H9 (cell line): ENCODE measurements around the gene CFAP157. TPM values are rescaled to one million over a fixed set of nuclear protein-coding genes. Genes with fewer than 3 reads are reported as not detected.

ENCODE experiments used
- DNase-seq: peaks from one replicate; pipeline ENCODE4 v3.0.0-alpha.2; 2017
- H2AFZ ChIP-seq: one replicate; pipeline ENCODE4 v1.6.1; 2013; ENCODE audit warnings: mild to moderate bottlenecking, low read length, control low read depth, moderate library complexity
- H2AK5ac ChIP-seq: 2 replicates; pipeline ENCODE4 v1.6.1; 2013; ENCODE audit warnings: low read length, control low read depth, mixed read lengths; ENCODE audit not compliant: insufficient read length
- H2BK120ac ChIP-seq: one replicate; pipeline ENCODE4 v1.6.1; 2013; ENCODE audit warnings: low read depth, mild to moderate bottlenecking, low read length, control low read depth, inconsistent platforms; ENCODE audit not compliant: poor library complexity, severe bottlenecking
- H2BK12ac ChIP-seq: 2 replicates; pipeline ENCODE4 v1.6.1; 2013; ENCODE audit warnings: low read length, control low read depth, mixed read lengths, low read depth; ENCODE audit not compliant: insufficient read length
- H2BK15ac ChIP-seq: 2 replicates; pipeline ENCODE4 v1.6.1; 2013; ENCODE audit warnings: low read depth, low read length, control low read depth
- H2BK20ac ChIP-seq: one replicate; pipeline ENCODE4 v1.6.1; 2013; ENCODE audit warnings: low read depth, mild to moderate bottlenecking, low read length, control low read depth, inconsistent platforms; ENCODE audit not compliant: poor library complexity, severe bottlenecking
- H2BK5ac ChIP-seq: 2 replicates; pipeline ENCODE4 v1.6.1; 2013; ENCODE audit warnings: low read length, control low read depth, mixed read lengths; ENCODE audit not compliant: insufficient read length
- H3K14ac ChIP-seq: 2 replicates; pipeline ENCODE4 v1.6.1; 2013; ENCODE audit warnings: low read length, control low read depth; ENCODE audit not compliant: insufficient read depth
- H3K18ac ChIP-seq: 2 replicates; pipeline ENCODE4 v1.6.1; 2013; ENCODE audit warnings: low read depth, mild to moderate bottlenecking, mixed read lengths, low read length, control low read depth; ENCODE audit not compliant: insufficient read length
- H3K23ac ChIP-seq: 2 replicates; pipeline ENCODE4 v1.6.1; 2013; ENCODE audit warnings: low read length, control low read depth, mixed read lengths, low read depth; ENCODE audit not compliant: insufficient read length
- H3K23me2 ChIP-seq: 2 replicates; pipeline ENCODE4 v1.6.1; 2013; ENCODE audit warnings: low read depth, mild to moderate bottlenecking, mixed read lengths, low read length, control low read depth; ENCODE audit not compliant: insufficient read length, poor library complexity, severe bottlenecking
- H3K27ac ChIP-seq: 2 replicates; pipeline ENCODE4 v1.5.1; 2013; ENCODE audit warnings: low read length, control low read depth, mixed read lengths, low read depth; ENCODE audit not compliant: insufficient read length
- H3K27me3 ChIP-seq: 2 replicates; pipeline ENCODE4 v1.6.1; 2013; ENCODE audit warnings: low read length, control low read depth, inconsistent platforms; ENCODE audit not compliant: insufficient read depth
- H3K4ac ChIP-seq: 2 replicates; pipeline ENCODE4 v1.6.1; 2013; ENCODE audit warnings: low read depth, mild to moderate bottlenecking, control low read depth, inconsistent platforms, low read length, moderate library complexity
- H3K4me1 ChIP-seq: 2 replicates; pipeline ENCODE4 v1.6.1; 2013; ENCODE audit warnings: low read length, control low read depth, inconsistent platforms; ENCODE audit not compliant: insufficient read depth
- H3K4me2 ChIP-seq: 2 replicates; pipeline ENCODE4 v1.6.1; 2013; ENCODE audit warnings: low read length, control low read depth, mixed read lengths; ENCODE audit not compliant: insufficient read length, insufficient read depth
- H3K56ac ChIP-seq: 2 replicates; pipeline ENCODE4 v1.6.1; 2013; ENCODE audit warnings: low read depth, mild to moderate bottlenecking, mixed read lengths, low read length, control low read depth; ENCODE audit not compliant: insufficient read length
- H3K79me1 ChIP-seq: 2 replicates; pipeline ENCODE4 v1.6.1; 2013; ENCODE audit warnings: low read depth, mild to moderate bottlenecking, moderate library complexity, low read length, control low read depth, inconsistent platforms; ENCODE audit not compliant: insufficient read depth, poor library complexity, severe bottlenecking
- H3K79me2 ChIP-seq: 2 replicates; pipeline ENCODE4 v1.6.1; 2013; ENCODE audit warnings: low read length, control low read depth, inconsistent platforms; ENCODE audit not compliant: insufficient read depth
- H3K9ac ChIP-seq: 2 replicates; pipeline ENCODE4 v1.6.1; 2013; ENCODE audit warnings: low read length, control low read depth, mixed read lengths; ENCODE audit not compliant: insufficient read length; ENCODE audit errors: extremely low read depth
- H3K9me3 ChIP-seq: one replicate; pipeline ENCODE4 v1.6.1; 2013; ENCODE audit warnings: low read depth, low read length, inconsistent platforms; ENCODE audit not compliant: control insufficient read depth
- H3T11ph ChIP-seq: one replicate; pipeline ENCODE4 v1.6.1; 2013; ENCODE audit warnings: mild to moderate bottlenecking, low read length, control low read depth, inconsistent platforms
- H4K20me1 ChIP-seq: one replicate; pipeline ENCODE4 v1.6.1; 2013; ENCODE audit not compliant: control insufficient read depth, insufficient read length, insufficient read depth
- H4K5ac ChIP-seq: 2 replicates; pipeline ENCODE4 v1.6.1; 2013; ENCODE audit warnings: low read depth, mild to moderate bottlenecking, mixed read lengths, low read length, control low read depth; ENCODE audit not compliant: insufficient read length
- H4K8ac ChIP-seq: replicated peaks from 2 replicates; pipeline ENCODE4 v1.6.1; 2013; ENCODE audit warnings: low read length, control low read depth, mixed read lengths, low read depth; ENCODE audit not compliant: insufficient read length
- H4K91ac ChIP-seq: 2 replicates; pipeline ENCODE4 v1.6.1; 2013; ENCODE audit warnings: low read depth, mild to moderate bottlenecking, moderate library complexity, mixed read lengths, low read length, control low read depth; ENCODE audit not compliant: insufficient read length
- H3K27ac Mint-ChIP-seq, 3 experiments: 2 replicates in 2 of 3; 3 replicates in 1 of 3; pipeline ENCODE4 v1.8.0; 2020 to 2021; ENCODE audit warnings: mixed read lengths in 3 of 3, mild to moderate bottlenecking in 1 of 3, moderate library complexity in 1 of 3
- H3K27me3 Mint-ChIP-seq: 2 replicates; pipeline ENCODE4 v1.8.0; 2021; ENCODE audit warnings: low read depth, mild to moderate bottlenecking, moderate library complexity, mixed read lengths
- H3K36me3 Mint-ChIP-seq, 3 experiments: 2 replicates in 2 of 3; 3 replicates in 1 of 3; pipeline ENCODE4 v1.8.0; 2020 to 2021; ENCODE audit warnings: low read depth in 3 of 3, mixed read lengths in 3 of 3; ENCODE audit not compliant: insufficient read depth in 1 of 3
- H3K4me1 Mint-ChIP-seq, 2 experiments: 2 replicates each; pipeline ENCODE4 v1.8.0; 2020; ENCODE audit warnings: mixed read lengths in 2 of 2
- H3K4me3 Mint-ChIP-seq, 2 experiments: 2 replicates in 1 of 2; 3 replicates in 1 of 2; pipeline ENCODE4 v1.8.0; 2020 to 2021; ENCODE audit warnings: mild to moderate bottlenecking in 2 of 2, mixed read lengths in 2 of 2, moderate library complexity in 1 of 2
- H3K9me3 Mint-ChIP-seq, 2 experiments: 2 replicates in 1 of 2; 3 replicates in 1 of 2; pipeline ENCODE4 v1.8.0; 2020; ENCODE audit warnings: mild to moderate bottlenecking in 2 of 2, mixed read lengths in 2 of 2, moderate library complexity in 1 of 2
- CTCF ChIP-seq: fragments of 200-600 bp; sonication (generic); conservative IDR thresholded peaks from 3 replicates; pipeline ENCODE4 v1.8.0; 2021; ENCODE audit warnings: antibody characterized with exemption, mild to moderate bottlenecking
- WGBS: extraction: QIAGEN DNeasy Blood & Tissue Kit; methylation state at CpG from one replicate; pipeline ENCODE4 v1.1.7; 2013; ENCODE audit warnings: missing lambda C conversion rate, low lambda C conversion rate, mixed read lengths; ENCODE audit not compliant: insufficient read length; ENCODE audit errors: extremely low coverage; 5-methylcytosine and 5-hydroxymethylcytosine counted together
- total RNA-seq: library from RNA; stranded (reverse); gene quantifications from 2 replicates; pipeline ENCODE4 v1.2.1, GENCODE V29; 2021

CFAP157 gene
- total RNA-seq, 1 experiment from 2014 or later: 0.22 TPM

DNA sequence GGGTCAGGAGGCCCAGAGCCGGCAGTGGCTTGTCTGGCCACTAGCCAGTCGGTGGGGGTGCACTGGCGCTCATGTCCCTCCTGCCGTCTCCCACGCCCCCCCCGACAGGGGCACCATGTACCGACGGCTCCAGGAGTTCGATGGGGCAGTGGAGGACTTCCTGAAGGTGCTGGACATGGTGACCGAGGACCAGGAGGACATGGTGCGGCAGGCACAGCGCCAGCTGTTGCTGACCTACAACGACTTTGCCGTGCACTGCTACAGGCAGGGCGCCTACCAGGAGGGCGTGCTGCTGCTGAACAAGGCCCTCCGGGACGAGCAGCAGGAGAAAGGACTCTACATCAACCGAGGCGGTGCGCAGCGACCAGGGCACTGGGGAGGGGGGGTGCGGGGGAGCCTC is 17.2 kb downstream of the CFAP157 start:
- no peak for DNase-seq
- H3K27me3 Mint-ChIP-seq: no peaks in the 10 kb centered on the region

More for the DNA sequence above, 17.2 kb downstream of the CFAP157 start:
- Histone ChIP-seq H3K4ac (no peak overlapping the region), H3K27me3 (no peaks in the 10 kb centered on the region), H3K23ac (no peak overlapping the region), H3K18ac (no peak overlapping the region), H3K27ac (no peak overlapping the region), H3K14ac (no peak overlapping the region), H2BK20ac (no peak overlapping the region), H2AFZ (no peak overlapping the region), H4K5ac (no peak overlapping the region), H2BK15ac (no peak overlapping the region), H3K79me1 (no peaks in the 10 kb centered on the region), H4K20me1 (no peaks in the 10 kb centered on the region), H3K4me1 (no peaks in the 10 kb centered on the region; the same call in 1 of the 2 replicates), H3K56ac (no peak overlapping the region), H3K9ac (no peak overlapping the region), H3K4me2 (no peak overlapping the region), H3K9me3 (no peaks in the 10 kb centered on the region), H2AK5ac (no peak overlapping the region), H3T11ph (no peak overlapping the region), H4K8ac (no peak overlapping the region), H2BK12ac (no peak overlapping the region), H4K91ac (no peak overlapping the region), H2BK120ac (no peak overlapping the region), H3K79me2 (no peaks in the 10 kb centered on the region), H3K23me2 (no peaks in the 10 kb centered on the region), H2BK5ac (no peak overlapping the region)
- no peak for TF ChIP-seq CTCF
- H3K4me1 Mint-ChIP-seq: peaks cover 0 to 12% of the 10 kb centered on the region in 2 experiments; a peak in 3 of 4 replicates
- H3K9me3 Mint-ChIP-seq: no peaks in the 10 kb centered on the region; a peak in 1 of 5 replicates
- H3K27ac Mint-ChIP-seq: 0 out of 7 replicates have a peak overlapping the region, but pooled peaks of 1 of the 3 experiments have one; percentile 59
- WGBS: no CpG with 5 or more reads among the region's 23 CpGs
- no peak overlapping the region for H3K4me3 Mint-ChIP-seq
- H3K36me3 Mint-ChIP-seq: no peaks in the 10 kb centered on the region
